GM13976 (cell line): ENCODE data around the gene PTPN3.

Experiments
- DNase-seq: peaks from one replicate; pipeline ENCODE4 v3.0.0; 2012; ENCODE audit warnings: low spot score
- CTCF ChIP-seq: IDR thresholded peaks from 2 replicates; pipeline ENCODE4 v1.5.1; 2012; ENCODE audit warnings: borderline replicate concordance, mild to moderate bottlenecking; ENCODE audit not compliant: insufficient read depth; ENCODE audit errors: extremely low read depth, missing control alignments, control extremely low read depth
- in situ Hi-C: fragments of 300-500 bp; cut with MboI; formaldehyde crosslinking; loops from one replicate; pipeline ENCODE4 v1.12.0; 2022; ENCODE audit warnings: low sequenced_read_pairs, mixed read lengths, inconsistent platforms; ENCODE audit not compliant: unreplicated experiment

PTPN3 gene

GRCh38 chr9:109391176-109391575, 106.9 kb downstream of the PTPN3 start:
- in situ Hi-C loops: no loop called here
- no peak for DNase-seq
- TF ChIP-seq CTCF: no peak

GRCh38 chr9:109387856-109388255, 110.3 kb downstream of the PTPN3 start:
- DNase-seq: no peak
- in situ Hi-C loops: no loop called here

GRCh38 chr9:109387206-109387605, 110.9 kb downstream of the PTPN3 start:
- in situ Hi-C loops: no loop called here

More at GRCh38 chr9:109387856-109388255, 110.3 kb downstream of the PTPN3 start:
- TF ChIP-seq CTCF: no peak

GRCh38 chr9:109385499-109385898, 112.6 kb downstream of the PTPN3 start:
- no peak for DNase-seq
- TF ChIP-seq CTCF: no peak
- in situ Hi-C loops: no loop called here

More at GRCh38 chr9:109387206-109387605, 110.9 kb downstream of the PTPN3 start:
- no peak for TF ChIP-seq CTCF
- no peak for DNase-seq

GRCh38 chr9:109383947-109384346, 114.2 kb downstream of the PTPN3 start:
- no peak for DNase-seq
- in situ Hi-C loops: no loop called here
- no peak for TF ChIP-seq CTCF

GRCh38 chr9:109383356-109383755, 114.8 kb downstream of the PTPN3 start:
- in situ Hi-C loops: no loop called here
- no peak for TF ChIP-seq CTCF
- peak; percentile 40 for DNase-seq

GRCh38 chr9:109382585-109382984, 115.5 kb downstream of the PTPN3 start:
- in situ Hi-C loops: no loop called here
- DNase-seq: peak; percentile 29
- TF ChIP-seq CTCF: no peak
